ENCODE results near the gene CBY1.

GRCh38 chr22:38645430-38645829 lies 11.0 kb upstream of the CBY1 start:
- TF ChIP-seq POLR2A (IDR thresholded peaks at IDR 0.05) (no peak), CTCF (IDR thresholded peaks at IDR 0.05) (no peak)

All from breast epithelium (tissue), 3 donors.